ENCODE measurements around the gene CGB5. TPM values are rescaled to one million over a fixed set of nuclear protein-coding genes. Genes with fewer than 3 reads are reported as not detected.

CGB5 gene
- polyA plus RNA-seq, 1 of the 3 experiments (the other 2 are of a cell fraction), result 0.16 TPM

DNA sequence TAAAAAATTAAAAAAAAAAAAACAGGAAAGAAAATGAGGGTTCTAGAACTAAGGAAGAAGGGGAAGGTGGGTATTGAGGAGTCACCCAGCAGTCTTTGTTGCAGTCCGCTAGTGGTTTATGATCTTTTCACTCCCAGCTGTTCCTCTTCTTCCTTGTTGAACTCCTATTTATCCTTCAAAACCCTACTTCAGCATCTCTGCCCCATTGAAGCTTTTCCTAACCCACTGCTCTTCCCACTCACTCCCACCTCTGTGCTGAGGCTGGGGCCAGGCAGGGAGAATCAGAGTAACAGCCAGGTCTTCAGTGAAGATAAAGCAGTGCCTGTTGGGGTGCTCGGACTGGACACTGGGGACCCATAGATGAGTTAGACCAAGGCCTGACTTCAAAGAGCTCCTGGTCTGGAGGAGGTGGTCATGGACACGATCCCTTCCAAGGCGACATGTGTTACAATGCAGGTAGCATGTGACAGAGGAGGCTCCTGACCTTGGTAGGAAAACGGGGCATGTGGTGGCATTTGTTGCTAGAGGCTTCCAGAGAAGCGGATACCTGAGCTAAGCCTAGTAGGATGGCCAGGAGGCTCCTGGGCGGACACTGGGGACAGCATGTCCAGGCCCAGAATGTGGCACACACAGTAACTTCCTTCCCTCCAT, 38.6 kb upstream of the CGB5 start:
- Histone ChIP-seq H2AFZ (ENCODE audit: low read depth) (no peak overlapping the region), H4K20me1 (ENCODE audit: insufficient read depth) (no peaks in the 10 kb centered on the region), H3K79me2 (ENCODE audit: insufficient read depth) (peaks cover 24% of the 10 kb centered on the region; the same call in 1 of the 2 replicates), H3F3A (replicated peaks; ENCODE audit: insufficient read depth) (no peaks in the 10 kb centered on the region), H3K36me3 (replicated peaks in 1 of 2; ENCODE audit: control insufficient read depth in 1 of 2, insufficient read depth in 2 of 2, low read length in 1 of 2) (peaks cover 20 to 42% of the 10 kb centered on the region in 2 experiments), H3K9ac (no peak overlapping the region), H3K4me3 (ENCODE audit: low read depth in 2 of 2, low read length in 1 of 2) (no peak overlapping the region), H3K27me3 (ENCODE audit: insufficient read depth) (no peaks in the 10 kb centered on the region), H3K4me1 (ENCODE audit: control insufficient read depth in 1 of 2, insufficient read depth in 2 of 2, low read depth in 1 of 2, low read length in 1 of 2) (no peaks in the 10 kb centered on the region), H3K4me2 (no peak overlapping the region), H3K27ac (ENCODE audit: low read depth in 2 of 2, low read length in 1 of 2) (no peak overlapping the region), H3K9me2 (no peaks in the 10 kb centered on the region), H3K9me3 (no peaks in the 10 kb centered on the region)
- WGBS (ENCODE audit: low lambda C conversion rate), result 95% methylated on average over 5 of the region's 7 CpGs
- ChIA-PET CTCF (interaction anchor here (0.7 to 2.9 kb wide), 5 partner anchors 12 to 98 kb away, joined by 3 to 14 read pairs (median 4); partner anchors contain the start of genes GYS1 and RUVBL2), POLR2A (no interaction called here)
- TF ChIP-seq, protein P1, sequence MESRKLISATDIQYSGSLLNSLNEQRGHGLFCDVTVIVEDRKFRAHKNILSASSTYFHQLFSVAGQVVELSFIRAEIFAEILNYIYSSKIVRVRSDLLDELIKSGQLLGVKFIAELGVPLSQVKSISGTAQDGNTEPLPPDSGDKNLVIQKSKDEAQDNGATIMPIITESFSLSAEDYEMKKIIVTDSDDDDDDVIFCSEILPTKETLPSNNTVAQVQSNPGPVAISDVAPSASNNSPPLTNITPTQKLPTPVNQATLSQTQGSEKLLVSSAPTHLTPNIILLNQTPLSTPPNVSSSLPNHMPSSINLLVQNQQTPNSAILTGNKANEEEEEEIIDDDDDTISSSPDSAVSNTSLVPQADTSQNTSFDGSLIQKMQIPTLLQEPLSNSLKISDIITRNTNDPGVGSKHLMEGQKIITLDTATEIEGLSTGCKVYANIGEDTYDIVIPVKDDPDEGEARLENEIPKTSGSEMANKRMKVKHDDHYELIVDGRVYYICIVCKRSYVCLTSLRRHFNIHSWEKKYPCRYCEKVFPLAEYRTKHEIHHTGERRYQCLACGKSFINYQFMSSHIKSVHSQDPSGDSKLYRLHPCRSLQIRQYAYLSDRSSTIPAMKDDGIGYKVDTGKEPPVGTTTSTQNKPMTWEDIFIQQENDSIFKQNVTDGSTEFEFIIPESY (IDR thresholded peaks at IDR 0.05; ENCODE audit: borderline replicate concordance, low read depth), result no peak
- TF ChIP-seq TCF12 (IDR thresholded peaks at IDR 0.05) (no peak), RCOR1 (IDR thresholded peaks at IDR 0.05; ENCODE audit: low read length) (no peak), GABPA (IDR thresholded peaks at IDR 0.05; ENCODE audit: low read depth) (no peak), RFX5 (IDR thresholded peaks at IDR 0.05; ENCODE audit: low read length) (no peak), SIN3A (IDR thresholded peaks at IDR 0.05; ENCODE audit: borderline replicate concordance, low read depth, low read length) (no peak), NRF1 (IDR thresholded peaks at IDR 0.05; ENCODE audit: low read depth, low read length) (no peak), EP300 (IDR thresholded peaks at IDR 0.05; ENCODE audit: borderline replicate concordance in 1 of 2, low read depth in 1 of 2, low read length in 1 of 2) (no peak), FOXJ3 (CRISPR knock-in tag; IDR thresholded peaks at IDR 0.05) (no peak), ELF1 (IDR thresholded peaks at IDR 0.05) (no peak), MXI1 (IDR thresholded peaks at IDR 0.05; ENCODE audit: low read depth, low read length) (no peak), FOSL2 (IDR thresholded peaks at IDR 0.05; ENCODE audit: borderline replicate concordance, low read depth) (no peak), CHD2 (IDR thresholded peaks at IDR 0.05; ENCODE audit: low read length, partially characterized antibody) (no peak), GATA2 (CRISPR knock-in tag; IDR thresholded peaks at IDR 0.05) (no peak), YY1 (IDR thresholded peaks at IDR 0.05; ENCODE audit: low read depth) (no peak)
- TF ChIP-seq, protein P2, sequence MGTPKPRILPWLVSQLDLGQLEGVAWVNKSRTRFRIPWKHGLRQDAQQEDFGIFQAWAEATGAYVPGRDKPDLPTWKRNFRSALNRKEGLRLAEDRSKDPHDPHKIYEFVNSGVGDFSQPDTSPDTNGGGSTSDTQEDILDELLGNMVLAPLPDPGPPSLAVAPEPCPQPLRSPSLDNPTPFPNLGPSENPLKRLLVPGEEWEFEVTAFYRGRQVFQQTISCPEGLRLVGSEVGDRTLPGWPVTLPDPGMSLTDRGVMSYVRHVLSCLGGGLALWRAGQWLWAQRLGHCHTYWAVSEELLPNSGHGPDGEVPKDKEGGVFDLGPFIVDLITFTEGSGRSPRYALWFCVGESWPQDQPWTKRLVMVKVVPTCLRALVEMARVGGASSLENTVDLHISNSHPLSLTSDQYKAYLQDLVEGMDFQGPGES (IDR thresholded peaks at IDR 0.05; ENCODE audit: low read depth, low read length), result no peak
- TF ChIP-seq, protein P3, sequence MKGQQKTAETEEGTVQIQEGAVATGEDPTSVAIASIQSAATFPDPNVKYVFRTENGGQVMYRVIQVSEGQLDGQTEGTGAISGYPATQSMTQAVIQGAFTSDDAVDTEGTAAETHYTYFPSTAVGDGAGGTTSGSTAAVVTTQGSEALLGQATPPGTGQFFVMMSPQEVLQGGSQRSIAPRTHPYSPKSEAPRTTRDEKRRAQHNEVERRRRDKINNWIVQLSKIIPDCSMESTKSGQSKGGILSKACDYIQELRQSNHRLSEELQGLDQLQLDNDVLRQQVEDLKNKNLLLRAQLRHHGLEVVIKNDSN (IDR thresholded peaks at IDR 0.05; ENCODE audit: borderline replicate concordance, low read depth), result no peak
- DNase-seq, result no peak

Data from SK-N-SH (cell line).